Activated CD4-positive, alpha-beta memory T cell treated with anti-CD3 and anti-CD28 coated beads for 36 hours (primary cell): ENCODE results near the gene XXYLT1. TPM values are rescaled to one million over a fixed set of nuclear protein-coding genes. Genes with fewer than 3 reads are reported as not detected.

Experiments used
- CTCF ChIA-PET: fragments of 350-600 bp; sonication (Branson Sonifier 250); formaldehyde crosslinking; loops from one replicate; lab custom pipeline; 2021; ENCODE audit warnings: antibody characterized with exemption, inconsistent platforms; lab: Charles Lee
- POLR2A ChIA-PET: fragments of 350-600 bp; sonication (Branson Sonifier 250); formaldehyde crosslinking; loops from one replicate; lab custom pipeline; 2021; ENCODE audit warnings: antibody characterized with exemption; lab: Charles Lee
- DNase-seq: peaks from one replicate; pipeline ENCODE4 v3.0.0-alpha.2; 2020
- H3K27ac Mint-ChIP-seq: one replicate; pipeline ENCODE4 v1.8.0; 2021; ENCODE audit warnings: mixed read lengths
- H3K27me3 Mint-ChIP-seq: one replicate; pipeline ENCODE4 v1.8.0; 2021; ENCODE audit warnings: mixed read lengths
- H3K36me3 Mint-ChIP-seq: one replicate; pipeline ENCODE4 v1.8.0; 2021; ENCODE audit warnings: mixed read lengths
- H3K4me1 Mint-ChIP-seq: one replicate; pipeline ENCODE4 v1.8.0; 2021; ENCODE audit warnings: low read depth, mixed read lengths
- H3K4me3 Mint-ChIP-seq: one replicate; pipeline ENCODE4 v1.8.0; 2021; ENCODE audit warnings: mild to moderate bottlenecking, mixed read lengths
- H3K9me3 Mint-ChIP-seq: one replicate; pipeline ENCODE4 v1.8.0; 2021; ENCODE audit warnings: mixed read lengths
- intact Hi-C: fragments of 100-400 bp; cut with micrococcal nuclease; formaldehyde crosslinking; loops from one replicate; pipeline ENCODE4 v1.15.1; 2023
- total RNA-seq, 2 experiments: library from RNA; stranded (reverse); gene quantifications; one replicate each; pipeline ENCODE4 v1.2.3, GENCODE V29; 2021

The XXYLT1 gene
- total RNA-seq, 2 experiments from 2014 or later = 3.3 to 4.4 TPM

DNA sequence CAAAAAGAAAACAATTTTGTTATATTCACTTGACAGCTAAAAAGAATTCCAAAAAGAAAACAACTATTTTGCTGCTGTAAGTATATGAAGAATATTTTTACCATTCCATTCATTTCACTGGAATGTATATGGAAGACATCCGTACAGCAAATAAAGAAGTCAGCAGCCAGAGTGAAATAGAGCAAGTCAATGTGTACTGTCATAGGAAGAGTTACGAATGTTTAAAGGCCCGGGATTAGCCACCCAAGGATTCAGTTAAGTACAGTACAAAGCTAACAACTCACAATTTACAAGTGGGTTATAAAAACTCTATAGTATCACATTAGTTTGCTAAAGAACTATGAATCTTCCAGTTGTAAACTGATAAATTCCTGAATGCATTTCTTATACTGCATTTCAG lies 14.4 kb upstream of the XXYLT1 start:
- Mint-ChIP-seq H3K4me3 (no peak overlapping the region), H3K9me3 (no peaks in the 10 kb centered on the region), H3K27me3 (no peaks in the 10 kb centered on the region), H3K36me3 (peaks cover 10% of the 10 kb centered on the region), H3K4me1 (peaks cover 11% of the 10 kb centered on the region), H3K27ac (no peak overlapping the region)
- DNase-seq = no peak
- POLR2A ChIA-PET = no interaction called here
- CTCF ChIA-PET = interaction anchor here (0.6 to 1.5 kb wide), 3 partner anchors 14 to 257 kb away, joined by 3 read pairs; partner anchors contain the start of gene XXYLT1
- intact Hi-C loops = no loop called here

DNA sequence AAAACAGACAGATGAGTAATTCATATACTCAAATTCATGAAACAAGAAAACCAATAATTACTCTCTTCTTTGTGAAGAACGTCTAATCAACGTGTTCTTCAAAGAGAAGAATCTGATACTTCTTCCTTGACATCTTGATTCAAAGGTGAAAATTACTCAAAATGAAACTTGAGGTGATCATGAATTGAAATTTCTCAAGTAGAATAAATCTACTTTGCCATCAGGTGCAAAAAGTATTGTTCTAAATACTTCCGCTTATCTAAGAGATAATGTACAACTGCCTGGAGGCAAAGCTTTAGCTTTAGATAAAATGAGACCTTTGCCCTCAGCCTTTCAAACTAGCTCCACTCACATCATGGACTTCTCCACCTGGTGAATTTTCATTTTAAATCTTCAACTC lies 13.9 kb upstream of the XXYLT1 start:
- intact Hi-C loops = no loop called here
- DNase-seq = no peak
- Mint-ChIP-seq H3K27ac (no peak overlapping the region), H3K27me3 (no peaks in the 10 kb centered on the region), H3K4me3 (no peak overlapping the region), H3K36me3 (peaks cover 9% of the 10 kb centered on the region), H3K9me3 (no peaks in the 10 kb centered on the region), H3K4me1 (peaks cover 11% of the 10 kb centered on the region)
- CTCF ChIA-PET = interaction anchor here (0.6 to 1.5 kb wide), 3 partner anchors 13 to 257 kb away, joined by 3 read pairs; partner anchors contain the start of gene XXYLT1
- POLR2A ChIA-PET = no interaction called here

- Mint-ChIP-seq H3K4me1 (peaks cover 11% of the 10 kb centered on the region), H3K27ac (no peak overlapping the region), H3K4me3 (no peak overlapping the region), H3K9me3 (no peaks in the 10 kb centered on the region), H3K27me3 (no peaks in the 10 kb centered on the region), H3K36me3 (peaks cover 6% of the 10 kb centered on the region)
- intact Hi-C loops = no loop called here
- ChIA-PET CTCF (interaction anchor here (1.0 to 1.4 kb wide), 3 partner anchors 9 to 12 kb away, joined by 4 to 7 read pairs (median 6); partner anchors contain the start of gene XXYLT1), POLR2A (no interaction called here)
- DNase-seq = no peak
Observed at GRCh38 chr3:195282961-195283360, 12.0 kb upstream of the XXYLT1 start.

DNA sequence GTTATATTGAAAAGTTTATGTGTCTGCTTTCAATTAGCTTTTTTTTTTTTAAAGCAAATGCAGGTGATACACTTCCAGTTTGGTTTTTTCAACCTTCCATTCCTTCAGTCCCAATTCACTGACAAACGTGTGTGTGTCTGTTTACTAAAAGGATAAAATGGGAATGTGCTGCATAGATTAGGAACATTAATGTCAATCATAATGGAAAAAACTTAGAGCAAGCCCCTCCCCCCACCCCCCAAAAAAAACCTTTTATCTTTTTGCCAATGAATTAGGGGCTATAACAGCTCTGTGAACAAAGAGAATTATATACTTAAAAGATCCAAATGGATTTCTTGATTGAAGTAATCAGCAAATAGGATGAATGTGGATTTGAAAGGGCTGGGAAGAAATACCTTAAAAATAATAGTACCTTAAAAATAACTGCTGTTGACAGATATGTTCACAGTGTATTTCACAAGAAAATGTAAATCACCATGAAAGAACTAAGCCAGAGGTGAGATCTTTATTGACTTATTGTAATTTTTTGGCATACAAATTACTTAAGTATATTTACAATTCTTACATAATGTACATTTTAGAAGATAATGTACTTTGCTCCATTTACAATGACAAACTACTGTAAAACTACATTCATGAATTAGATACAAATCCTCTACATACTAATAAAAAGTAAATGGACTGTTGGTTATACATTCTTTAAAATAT lies 3.5 kb upstream of the XXYLT1 start:
- no peak overlapping the region for H3K27ac Mint-ChIP-seq
- H3K4me3 Mint-ChIP-seq = no peak overlapping the region
- no peaks in the 10 kb centered on the region for H3K36me3 Mint-ChIP-seq
- intact Hi-C loops = loop anchor here (5.0 kb wide), 1 partner anchor 507 kb away; no protein-coding TSS in a partner anchor
- peaks cover 14% of the 10 kb centered on the region for H3K4me1 Mint-ChIP-seq
- no peaks in the 10 kb centered on the region for H3K27me3 Mint-ChIP-seq
- CTCF ChIA-PET = interaction anchor here (0.6 to 8.9 kb wide), 7 partner anchors 9 to 974 kb away, joined by 3 to 277 read pairs (median 4); no protein-coding TSS in a partner anchor
- no peak for DNase-seq
- no peaks in the 10 kb centered on the region for H3K9me3 Mint-ChIP-seq
- POLR2A ChIA-PET = no interaction called here

DNA sequence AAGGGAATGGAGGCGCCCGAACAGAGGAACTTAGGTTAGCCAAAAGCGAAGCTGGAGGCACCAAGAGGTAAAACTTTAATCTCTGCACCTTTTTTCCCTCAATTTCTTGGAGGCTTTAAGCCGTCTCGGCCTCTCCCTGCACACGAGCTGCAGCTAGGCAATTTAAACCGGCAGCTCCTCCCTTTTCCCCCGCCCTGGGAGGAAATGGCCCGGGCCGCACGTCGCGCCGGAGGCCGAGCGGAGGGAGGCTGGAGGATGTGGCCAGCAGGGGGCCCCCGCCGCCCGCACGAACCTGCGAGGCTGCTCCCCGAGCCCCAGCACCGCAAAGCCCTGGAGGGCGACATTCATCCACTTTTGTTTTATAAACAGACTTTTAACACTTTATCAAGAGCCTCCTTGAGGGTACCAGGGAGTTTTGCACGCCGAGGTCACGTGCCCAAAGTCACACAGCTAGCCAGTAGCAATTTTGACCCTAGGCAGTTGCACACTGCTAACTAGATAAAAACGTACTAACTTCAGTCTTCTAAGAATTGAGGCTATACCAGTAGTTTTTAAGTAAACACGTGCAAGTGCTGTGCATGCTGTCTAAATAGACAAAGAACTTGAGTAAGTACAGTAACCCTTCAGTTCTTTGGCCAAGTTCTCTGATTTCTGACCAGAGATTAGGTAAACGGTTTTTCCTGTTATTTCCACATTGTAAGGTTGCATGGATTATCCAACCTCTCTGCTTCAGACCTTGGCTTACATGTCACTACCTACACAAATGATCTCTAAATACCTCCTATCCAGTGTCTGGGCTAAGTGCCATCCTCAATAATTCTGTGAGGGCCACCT lies 668 bp upstream of the XXYLT1 start:
- H3K9me3 Mint-ChIP-seq = no peaks in the 10 kb centered on the region
- no peaks in the 10 kb centered on the region for H3K27me3 Mint-ChIP-seq
- peak overlapping the region; percentile 75 for H3K27ac Mint-ChIP-seq
- CTCF ChIA-PET = interaction anchor here (0.5 to 8.9 kb wide), 68 partner anchors 9 to 786 kb away, joined by 3 to 277 read pairs (median 5); partner anchors contain the start of genes ACAP2, LSG1, PPP1R2 and TNK2
- peaks cover 21% of the 10 kb centered on the region for H3K4me1 Mint-ChIP-seq
- DNase-seq = peak; percentile 95
- POLR2A ChIA-PET = interaction anchor here (0.6 to 3.1 kb wide), 16 partner anchors 13 to 589 kb away, joined by 3 to 22 read pairs (median 4); partner anchors contain the start of genes ACAP2, FAM43A and PPP1R2
- intact Hi-C loops = loop anchor here (1.0 to 5.0 kb wide), 7 partner anchors 172 to 580 kb away; partner anchors contain the start of genes ACAP2 and PPP1R2
- H3K4me3 Mint-ChIP-seq = peak overlapping the region; percentile 81
- no peaks in the 10 kb centered on the region for H3K36me3 Mint-ChIP-seq

- Mint-ChIP-seq H3K27me3 (no peaks in the 10 kb centered on the region), H3K4me1 (peaks cover 21% of the 10 kb centered on the region), H3K36me3 (peaks cover 1% of the 10 kb centered on the region), H3K9me3 (no peaks in the 10 kb centered on the region), H3K27ac (peak overlapping the region; percentile 45), H3K4me3 (peak overlapping the region; percentile 77)
- POLR2A ChIA-PET = interaction anchor here (1.2 to 3.1 kb wide), 7 partner anchors 15 to 588 kb away, joined by 3 to 22 read pairs (median 4); partner anchors contain the start of genes FAM43A and PPP1R2
- intact Hi-C loops = loop anchor here (1.0 to 5.0 kb wide), 3 partner anchors 10 to 503 kb away; no protein-coding TSS in a partner anchor
- CTCF ChIA-PET = interaction anchor here (0.7 to 8.9 kb wide), 38 partner anchors 8 to 637 kb away, joined by 3 to 277 read pairs (median 8); partner anchors contain the start of genes ACAP2, LSG1, PPP1R2 and TNK2
- peak; percentile 45 for DNase-seq
Observed at GRCh38 chr3:195270079-195270816, 711 bp downstream of the XXYLT1 start.

DNA sequence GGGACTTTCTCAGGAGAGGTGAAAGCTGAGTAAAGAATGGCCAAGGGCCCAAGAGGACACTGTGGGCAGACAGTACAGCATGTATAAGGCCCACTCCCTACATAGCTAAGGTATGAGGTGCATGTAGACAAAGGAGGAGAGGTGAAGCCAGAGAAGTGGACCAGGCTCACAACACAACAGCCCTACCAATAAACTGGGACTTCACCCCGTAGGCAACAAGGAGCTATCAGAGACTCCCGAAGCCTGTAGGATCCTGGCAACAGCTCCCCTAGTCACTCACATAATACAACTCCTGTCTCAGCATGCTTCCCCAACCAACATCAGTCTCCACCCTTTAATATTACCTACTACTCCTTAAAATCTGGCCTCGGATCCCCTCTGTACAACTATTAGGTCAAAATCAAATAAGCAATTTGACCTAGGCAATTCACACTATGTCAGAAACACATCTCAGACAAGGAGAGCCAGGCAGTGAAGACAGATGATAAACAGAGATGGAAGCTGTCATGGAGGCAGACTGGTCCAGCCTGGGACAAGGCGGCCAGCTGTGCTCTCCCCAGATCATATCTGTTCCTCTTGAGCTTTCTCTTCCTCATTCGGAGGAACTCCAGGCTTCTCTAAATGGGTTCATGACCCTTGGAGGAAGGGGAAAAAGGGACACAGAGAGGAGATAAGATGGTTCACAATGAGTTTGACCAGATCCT lies 1.4 kb downstream of the XXYLT1 start:
- Mint-ChIP-seq H3K36me3 (peaks cover 2% of the 10 kb centered on the region), H3K4me1 (peaks cover 21% of the 10 kb centered on the region), H3K4me3 (peak overlapping the region; percentile 77), H3K9me3 (no peaks in the 10 kb centered on the region), H3K27ac (no peak overlapping the region), H3K27me3 (no peaks in the 10 kb centered on the region)
- intact Hi-C loops = loop anchor here (1.0 to 5.0 kb wide), 3 partner anchors 9 to 502 kb away; no protein-coding TSS in a partner anchor
- DNase-seq = no peak
- ChIA-PET CTCF (interaction anchor here (1.1 to 8.9 kb wide), 17 partner anchors 8 to 638 kb away, joined by 3 to 277 read pairs (median 11); partner anchors contain the start of genes ACAP2, LSG1, PPP1R2 and TNK2), POLR2A (interaction anchor here (2.2 to 3.1 kb wide), 2 partner anchors 247 to 273 kb away, joined by 7 to 22 read pairs; partner anchors contain the start of gene PPP1R2)

GRCh38 chr3:195268576-195269309 lies 2.2 kb downstream of the XXYLT1 start:
- POLR2A ChIA-PET = interaction anchor here (3.1 kb wide), 1 partner anchor 274 kb away, joined by 22 read pairs; the partner anchor contains the start of gene PPP1R2
- Mint-ChIP-seq H3K27me3 (no peaks in the 10 kb centered on the region), H3K27ac (no peak overlapping the region), H3K9me3 (no peaks in the 10 kb centered on the region), H3K4me1 (peaks cover 21% of the 10 kb centered on the region), H3K36me3 (peaks cover 2% of the 10 kb centered on the region), H3K4me3 (no peak overlapping the region)
- CTCF ChIA-PET = interaction anchor here (1.0 to 8.9 kb wide), 5 partner anchors 173 to 596 kb away, joined by 3 to 277 read pairs (median 38); partner anchors contain the start of genes ACAP2, LSG1 and PPP1R2
- intact Hi-C loops = no loop called here
- DNase-seq = no peak

GRCh38 chr3:195267096-195267495 lies 3.9 kb downstream of the XXYLT1 start:
- ChIA-PET CTCF (interaction anchor here (0.7 to 1.0 kb wide), 2 partner anchors 585 to 693 kb away, joined by 3 read pairs; no protein-coding TSS in a partner anchor), POLR2A (no interaction called here)
- H3K36me3 Mint-ChIP-seq = peaks cover 2% of the 10 kb centered on the region

GRCh38 chr3:195266428-195266827 lies 4.5 kb downstream of the XXYLT1 start:
- H3K9me3 Mint-ChIP-seq = no peaks in the 10 kb centered on the region
- H3K27ac Mint-ChIP-seq = no peak overlapping the region
- H3K27me3 Mint-ChIP-seq = no peaks in the 10 kb centered on the region
- no peak for DNase-seq
- peaks cover 15% of the 10 kb centered on the region for H3K4me1 Mint-ChIP-seq
- ChIA-PET POLR2A (no interaction called here), CTCF (interaction anchor here (0.7 to 1.0 kb wide), 2 partner anchors 584 to 693 kb away, joined by 3 read pairs; no protein-coding TSS in a partner anchor)
- H3K36me3 Mint-ChIP-seq = peaks cover 2% of the 10 kb centered on the region
- intact Hi-C loops = no loop called here
- no peak overlapping the region for H3K4me3 Mint-ChIP-seq

More at GRCh38 chr3:195267096-195267495, 3.9 kb downstream of the XXYLT1 start:
- peaks cover 20% of the 10 kb centered on the region for H3K4me1 Mint-ChIP-seq
- DNase-seq = no peak
- intact Hi-C loops = no loop called here
- H3K9me3 Mint-ChIP-seq = no peaks in the 10 kb centered on the region
- no peak overlapping the region for H3K27ac Mint-ChIP-seq
- H3K27me3 Mint-ChIP-seq = no peaks in the 10 kb centered on the region
- H3K4me3 Mint-ChIP-seq = no peak overlapping the region
